NB4 (cell line): ENCODE results near the gene POLD1.

Source experiments
- POLR2A ChIP-seq: IDR thresholded peaks from 2 replicates; pipeline ENCODE4 v1.6.1; 2011; ENCODE audit warnings: mild to moderate bottlenecking; ENCODE audit not compliant: insufficient read length; ENCODE audit errors: extremely low read depth
- TF ChIP-seq, protein P1 (sequence below): IDR thresholded peaks from one replicate; pipeline ENCODE4 v1.5.1; 2012; ENCODE audit warnings: low read depth, low read length
- TF ChIP-seq, protein P2 (sequence below): IDR thresholded peaks from 2 replicates; pipeline ENCODE4 v1.6.1; 2011; ENCODE audit warnings: low read depth, low read length

DNA sequence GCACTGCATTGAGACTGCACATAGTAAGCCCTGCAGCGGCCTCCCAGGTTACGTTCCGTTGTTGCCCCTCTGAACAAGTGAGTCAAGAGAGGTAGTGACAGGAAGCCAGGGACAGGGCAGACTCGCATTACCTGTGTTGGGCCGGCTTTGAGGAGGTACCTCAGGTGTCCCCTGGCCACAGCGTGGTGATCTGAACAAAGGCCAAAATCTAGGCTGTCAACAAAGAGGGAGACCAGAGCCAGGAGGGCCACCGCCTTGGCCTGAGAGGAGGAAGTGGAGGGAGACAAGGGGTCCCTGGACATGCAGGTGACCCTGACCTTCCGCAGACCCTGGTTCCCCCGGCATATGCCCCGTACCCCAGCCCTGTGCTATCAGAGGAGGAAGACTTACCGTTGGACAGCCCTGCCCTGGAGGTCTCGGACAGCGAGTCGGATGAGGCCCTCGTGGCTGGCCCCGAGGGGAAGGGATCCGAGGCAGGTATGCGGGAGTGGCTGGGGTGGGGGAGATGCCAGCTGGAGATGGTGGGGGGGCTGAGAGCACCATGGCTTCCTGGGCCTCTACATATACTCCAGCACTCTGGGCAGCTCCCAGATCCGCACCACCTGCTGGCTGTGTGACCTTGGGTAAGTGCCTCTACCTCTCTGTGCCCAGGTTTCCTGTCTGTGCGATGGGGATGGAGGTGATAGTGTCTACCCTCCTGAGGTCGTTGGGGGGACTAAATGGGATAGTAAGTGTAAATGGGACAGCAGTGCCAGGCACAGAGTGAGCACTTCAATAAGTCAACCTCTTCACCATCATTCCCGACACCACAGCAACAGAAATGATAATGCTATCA is 39.3 kb downstream of the POLD1 start:
- TF ChIP-seq, protein P1, sequence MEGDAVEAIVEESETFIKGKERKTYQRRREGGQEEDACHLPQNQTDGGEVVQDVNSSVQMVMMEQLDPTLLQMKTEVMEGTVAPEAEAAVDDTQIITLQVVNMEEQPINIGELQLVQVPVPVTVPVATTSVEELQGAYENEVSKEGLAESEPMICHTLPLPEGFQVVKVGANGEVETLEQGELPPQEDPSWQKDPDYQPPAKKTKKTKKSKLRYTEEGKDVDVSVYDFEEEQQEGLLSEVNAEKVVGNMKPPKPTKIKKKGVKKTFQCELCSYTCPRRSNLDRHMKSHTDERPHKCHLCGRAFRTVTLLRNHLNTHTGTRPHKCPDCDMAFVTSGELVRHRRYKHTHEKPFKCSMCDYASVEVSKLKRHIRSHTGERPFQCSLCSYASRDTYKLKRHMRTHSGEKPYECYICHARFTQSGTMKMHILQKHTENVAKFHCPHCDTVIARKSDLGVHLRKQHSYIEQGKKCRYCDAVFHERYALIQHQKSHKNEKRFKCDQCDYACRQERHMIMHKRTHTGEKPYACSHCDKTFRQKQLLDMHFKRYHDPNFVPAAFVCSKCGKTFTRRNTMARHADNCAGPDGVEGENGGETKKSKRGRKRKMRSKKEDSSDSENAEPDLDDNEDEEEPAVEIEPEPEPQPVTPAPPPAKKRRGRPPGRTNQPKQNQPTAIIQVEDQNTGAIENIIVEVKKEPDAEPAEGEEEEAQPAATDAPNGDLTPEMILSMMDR, result no peak
- TF ChIP-seq, protein P2, sequence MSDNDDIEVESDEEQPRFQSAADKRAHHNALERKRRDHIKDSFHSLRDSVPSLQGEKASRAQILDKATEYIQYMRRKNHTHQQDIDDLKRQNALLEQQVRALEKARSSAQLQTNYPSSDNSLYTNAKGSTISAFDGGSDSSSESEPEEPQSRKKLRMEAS, result no peak
- no peak for TF ChIP-seq POLR2A
